IPS-20b (cell line): Measurements from ENCODE around the gene PAXIP1.
"Not testable (repeated sequence)": the region's sequence is repeated elsewhere in the genome, so short reads cannot be mapped to it uniquely, and the experiment has no call there.

ENCODE experiments used
- H3K27ac ChIP-seq: one replicate; pipeline ENCODE4 v1.5.1; 2013; ENCODE audit warnings: low read length
- H3K27me3 ChIP-seq: 2 replicates; pipeline ENCODE4 v1.6.1; 2013; ENCODE audit warnings: mild to moderate bottlenecking, low read length, inconsistent platforms; ENCODE audit not compliant: insufficient read depth
- H3K36me3 ChIP-seq: 2 replicates; pipeline ENCODE4 v1.6.1; 2013; ENCODE audit warnings: low read depth, mild to moderate bottlenecking, inconsistent platforms, low read length, moderate library complexity; ENCODE audit not compliant: insufficient read depth
- H3K4me1 ChIP-seq: 2 replicates; pipeline ENCODE4 v1.6.1; 2013; ENCODE audit warnings: mild to moderate bottlenecking, control low read depth, inconsistent platforms, low read length, moderate library complexity; ENCODE audit not compliant: insufficient read depth
- H3K4me3 ChIP-seq: 2 replicates; pipeline ENCODE4 v1.5.1; 2013; ENCODE audit warnings: mild to moderate bottlenecking, low read length, inconsistent platforms
- H3K9ac ChIP-seq: 2 replicates; pipeline ENCODE4 v1.6.1; 2013; ENCODE audit warnings: low read depth, mild to moderate bottlenecking, inconsistent platforms, low read length, moderate library complexity
- H3K9me3 ChIP-seq: 2 replicates; pipeline ENCODE4 v1.6.1; 2013; ENCODE audit warnings: mild to moderate bottlenecking, low read depth, low read length, inconsistent platforms; ENCODE audit not compliant: insufficient read depth

Gene PAXIP1

GRCh38 chr7:155003092-155003375 is at the start of gene PAXIP1:
PAXIP1 (minus strand) TSS chr7:155003124; CDS start chr7:155002929, 195 bp downstream.
- no peaks in the 10 kb centered on the region for H3K27me3 ChIP-seq
- peaks cover 4% of the 10 kb centered on the region; the same call in 1 of the 2 replicates for H3K4me1 ChIP-seq
- peak within 1 kb of the TSS; percentile 85 for H3K4me3 ChIP-seq
- peaks cover 9% of the 10 kb centered on the region; the same call in 1 of the 2 replicates for H3K36me3 ChIP-seq
- H3K9ac ChIP-seq = peak within 1 kb of the TSS; percentile 92
- peak within 1 kb of the TSS; percentile 87 for H3K27ac ChIP-seq
- no peaks in the 10 kb centered on the region for H3K9me3 ChIP-seq

- Histone ChIP-seq H3K9ac (no peak overlapping the region), H3K4me3 (no peak overlapping the region), H3K36me3 (no peaks in the 10 kb centered on the region), H3K27ac (no peak overlapping the region), H3K27me3 (no peaks in the 10 kb centered on the region), H3K4me1 (no peaks in the 10 kb centered on the region), H3K9me3 (no peaks in the 10 kb centered on the region)
Measured at GRCh38 chr7:155051355-155051754, 48.4 kb upstream of the PAXIP1 start.

- no peak overlapping the region for H3K4me3 ChIP-seq
Measured at GRCh38 chr7:155048006-155048405, 45.1 kb upstream of the PAXIP1 start.

GRCh38 chr7:155043756-155044155 is 40.8 kb upstream of the PAXIP1 start:
- Histone ChIP-seq H3K4me1 (no peaks in the 10 kb centered on the region), H3K9me3 (no peaks in the 10 kb centered on the region), H3K9ac (no peak overlapping the region), H3K4me3 (no peak overlapping the region), H3K36me3 (no peaks in the 10 kb centered on the region), H3K27me3 (no peaks in the 10 kb centered on the region), H3K27ac (no peak overlapping the region)

More at GRCh38 chr7:155048006-155048405, 45.1 kb upstream of the PAXIP1 start:
- Histone ChIP-seq H3K36me3 (no peaks in the 10 kb centered on the region), H3K9me3 (no peaks in the 10 kb centered on the region), H3K27me3 (no peaks in the 10 kb centered on the region), H3K4me1 (no peaks in the 10 kb centered on the region), H3K27ac (no peak overlapping the region), H3K9ac (no peak overlapping the region)

- Histone ChIP-seq H3K36me3 (no peaks in the 10 kb centered on the region), H3K9ac (no peak overlapping the region), H3K27me3 (no peaks in the 10 kb centered on the region), H3K9me3 (no peaks in the 10 kb centered on the region), H3K27ac (no peak overlapping the region), H3K4me1 (no peaks in the 10 kb centered on the region), H3K4me3 (no peak overlapping the region)
Measured at GRCh38 chr7:155038335-155038734, 35.4 kb upstream of the PAXIP1 start.

- H3K9ac ChIP-seq, H3K27ac ChIP-seq, H3K9me3 ChIP-seq, H3K27me3 ChIP-seq, H3K4me3 ChIP-seq, H3K4me1 ChIP-seq, H3K36me3 ChIP-seq: not testable (repeated sequence)
Measured at GRCh38 chr7:155034495-155034894, 31.6 kb upstream of the PAXIP1 start.

GRCh38 chr7:155032978-155033377 is 30.1 kb upstream of the PAXIP1 start:
- H3K4me1 ChIP-seq = peaks cover 2% of the 10 kb centered on the region; the same call in 1 of the 2 replicates
- no peak overlapping the region for H3K27ac ChIP-seq
- H3K4me3 ChIP-seq = no peak overlapping the region
- H3K36me3 ChIP-seq = no peaks in the 10 kb centered on the region
- H3K9ac ChIP-seq = no peak overlapping the region
- H3K9me3 ChIP-seq = no peaks in the 10 kb centered on the region; the same call in 1 of the 2 replicates
- H3K27me3 ChIP-seq = no peaks in the 10 kb centered on the region

- H3K27ac ChIP-seq = no peak overlapping the region
- H3K27me3 ChIP-seq = no peaks in the 10 kb centered on the region
Measured at GRCh38 chr7:155027879-155028278, 25.0 kb upstream of the PAXIP1 start.

GRCh38 chr7:155021699-155022145 is 18.8 kb upstream of the PAXIP1 start:
- Histone ChIP-seq H3K36me3 (no peaks in the 10 kb centered on the region), H3K4me3 (no peak overlapping the region)

More at GRCh38 chr7:155027879-155028278, 25.0 kb upstream of the PAXIP1 start:
- Histone ChIP-seq H3K4me3 (peak overlapping the region; percentile 3; the same call in 1 of the 2 replicates), H3K36me3 (no peaks in the 10 kb centered on the region), H3K9ac (peak overlapping the region; percentile 31; the same call in 1 of the 2 replicates), H3K9me3 (no peaks in the 10 kb centered on the region; the same call in 1 of the 2 replicates), H3K4me1 (peaks cover 5% of the 10 kb centered on the region; the same call in 1 of the 2 replicates)

GRCh38 chr7:155020996-155021395 is 18.1 kb upstream of the PAXIP1 start:
- no peaks in the 10 kb centered on the region for H3K36me3 ChIP-seq
- peak overlapping the region; percentile 46; the same call in 1 of the 2 replicates for H3K9ac ChIP-seq
- no peak overlapping the region for H3K4me3 ChIP-seq
- no peaks in the 10 kb centered on the region for H3K4me1 ChIP-seq
- H3K9me3 ChIP-seq = no peaks in the 10 kb centered on the region
- no peak overlapping the region for H3K27ac ChIP-seq
- H3K27me3 ChIP-seq = no peaks in the 10 kb centered on the region

More at GRCh38 chr7:155021699-155022145, 18.8 kb upstream of the PAXIP1 start:
- Histone ChIP-seq H3K27ac (no peak overlapping the region), H3K27me3 (no peaks in the 10 kb centered on the region), H3K9ac (no peak overlapping the region), H3K4me1 (no peaks in the 10 kb centered on the region), H3K9me3 (no peaks in the 10 kb centered on the region)

- no peak overlapping the region for H3K4me3 ChIP-seq
Measured at GRCh38 chr7:155017834-155018233, 14.9 kb upstream of the PAXIP1 start.

GRCh38 chr7:155011086-155011485 is 8.2 kb upstream of the PAXIP1 start:
- no peak overlapping the region for H3K4me3 ChIP-seq
- no peaks in the 10 kb centered on the region for H3K9me3 ChIP-seq
- no peaks in the 10 kb centered on the region for H3K27me3 ChIP-seq
- H3K36me3 ChIP-seq = no peaks in the 10 kb centered on the region
- no peak overlapping the region for H3K27ac ChIP-seq
- no peaks in the 10 kb centered on the region for H3K4me1 ChIP-seq
- H3K9ac ChIP-seq = no peak overlapping the region

More at GRCh38 chr7:155017834-155018233, 14.9 kb upstream of the PAXIP1 start:
- H3K36me3 ChIP-seq = no peaks in the 10 kb centered on the region
- H3K27me3 ChIP-seq = no peaks in the 10 kb centered on the region
- no peak overlapping the region for H3K27ac ChIP-seq
- H3K9ac ChIP-seq = no peak overlapping the region
- no peaks in the 10 kb centered on the region for H3K4me1 ChIP-seq
- H3K9me3 ChIP-seq = no peaks in the 10 kb centered on the region
